Breast epithelium (tissue), 4 donors: ENCODE results near the gene TMEM217. TPM values are rescaled to one million over a fixed set of nuclear protein-coding genes. Genes with fewer than 3 reads are reported as not detected.

Experiments used
- DNase-seq, 2 donors: peaks; one replicate each; pipeline ENCODE4 v3.0.0-alpha.2; 2019; ENCODE audit warnings: low spot score in 2 of 2
- H3K27ac ChIP-seq, 2 donors: fragments of 200-600 bp; sonication (generic) in 1 of 2; one replicate each; pipeline ENCODE4 v1.5.1; 2016 to 2019; ENCODE audit warnings: mild to moderate bottlenecking in 1 of 2
- H3K27me3 ChIP-seq, 2 donors: fragments of 200-600 bp; sonication (generic) in 1 of 2; one replicate each; pipeline versions ENCODE4 v1.5.1 to v1.6.0; 2017 to 2019; ENCODE audit warnings: control low read depth in 1 of 2, mild to moderate bottlenecking in 1 of 2
- H3K36me3 ChIP-seq: fragments of 200-600 bp; one replicate; pipeline ENCODE4 v1.5.1; 2019
- H3K4me1 ChIP-seq, 2 donors: fragments of 200-600 bp; sonication (generic); one replicate each; pipeline ENCODE4 v1.5.1; 2016 to 2019; ENCODE audit warnings: control low read depth in 1 of 2
- H3K4me3 ChIP-seq, 3 donors: fragments of 200-600 bp; sonication (generic); 1 replicate in 2 of 3; 2 replicates in 1 of 3; pipeline ENCODE4 v1.5.1; 2016 to 2019; ENCODE audit warnings: mild to moderate bottlenecking in 3 of 3, moderate library complexity in 2 of 3
- H3K9me3 ChIP-seq, 2 donors: fragments of 200-600 bp; sonication (generic) in 1 of 2; one replicate each; pipeline ENCODE4 v1.5.1; 2016 to 2019; ENCODE audit warnings: control low read depth in 1 of 2
- CTCF ChIP-seq, 3 donors: fragments of 450-650 bp; IDR thresholded peaks; one replicate each; pipeline ENCODE4 v1.5.1; 2016 to 2017; ENCODE audit warnings: antibody characterized with exemption in 3 of 3, mild to moderate bottlenecking in 3 of 3, moderate library complexity in 3 of 3
- POLR2A ChIP-seq: fragments of 450-650 bp; IDR thresholded peaks from one replicate; pipeline ENCODE4 v1.6.1; 2016; ENCODE audit warnings: antibody characterized with exemption, mild to moderate bottlenecking, moderate library complexity
- POLR2AphosphoS5 ChIP-seq, 3 donors: sonication (generic); formaldehyde crosslinking; IDR thresholded peaks; one replicate each; pipeline ENCODE4 v1.6.1; 2017; ENCODE audit warnings: antibody characterized with exemption in 3 of 3
- intact Hi-C: fragments of 100-400 bp; cut with DNase I; formaldehyde crosslinking; loops from one replicate; pipeline ENCODE4 v1.15.1; 2023; ENCODE audit warnings: low total_unique reads
- total RNA-seq, 3 donors: library from RNA; depleted of rRNA; stranded (reverse); fragments of >200 nt; gene quantifications; one replicate each; pipeline ENCODE4 v1.1.0, GENCODE V29; 2016

Gene TMEM217
- total RNA-seq, 3 donors from 2014 or later, result 0.66 to 1.0 TPM; not detected in 1

GRCh38 chr6:37243816-37244370 lies 14.1 kb downstream of the TMEM217 start:
- TF ChIP-seq CTCF (IDR thresholded peaks at IDR 0.05) (no peak), POLR2A (no peak), POLR2AphosphoS5 (IDR thresholded peaks at IDR 0.05) (no peak)
- peak overlapping the region; percentile 90 to 95 for H3K27ac ChIP-seq

GRCh38 chr6:37243131-37243815 lies 14.7 kb downstream of the TMEM217 start:
- TF ChIP-seq POLR2A, result no peak
- TF ChIP-seq POLR2AphosphoS5 (IDR thresholded peaks at IDR 0.05), result no peak
- TF ChIP-seq CTCF (IDR thresholded peaks at IDR 0.05), result no peak
- intact Hi-C loops, result no loop called here
- peaks cover 0 to 10% of the 10 kb centered on the region in 2 donors for H3K4me1 ChIP-seq

More at GRCh38 chr6:37243816-37244370, 14.1 kb downstream of the TMEM217 start:
- no peak for DNase-seq
- intact Hi-C loops, result no loop called here
- H3K4me3 ChIP-seq, result no peak overlapping the region
- H3K9me3 ChIP-seq, result no peaks in the 10 kb centered on the region
- no peaks in the 10 kb centered on the region for H3K27me3 ChIP-seq
- H3K36me3 ChIP-seq, result no peaks in the 10 kb centered on the region
- H3K4me1 ChIP-seq, result peaks cover 0 to 10% of the 10 kb centered on the region in 2 donors

GRCh38 chr6:37242429-37243052 lies 15.4 kb downstream of the TMEM217 start:
- H3K4me1 ChIP-seq, result peaks cover 0 to 10% of the 10 kb centered on the region in 2 donors
- peak overlapping the region; percentile 90 to 95 for H3K27ac ChIP-seq
- no peaks in the 10 kb centered on the region for H3K36me3 ChIP-seq
- no peaks in the 10 kb centered on the region for H3K9me3 ChIP-seq
- no peak overlapping the region for H3K4me3 ChIP-seq
- no peaks in the 10 kb centered on the region for H3K27me3 ChIP-seq
- DNase-seq, result peak in 1 of 2 donors; percentile 24
- TF ChIP-seq POLR2AphosphoS5 (IDR thresholded peaks at IDR 0.05) (peak in 1 of 3 donors; percentile 33), POLR2A (no peak)
- intact Hi-C loops, result no loop called here

More at GRCh38 chr6:37243131-37243815, 14.7 kb downstream of the TMEM217 start:
- Histone ChIP-seq H3K4me3 (no peak overlapping the region), H3K27me3 (no peaks in the 10 kb centered on the region), H3K36me3 (no peaks in the 10 kb centered on the region), H3K27ac (peak overlapping the region; percentile 90 to 95), H3K9me3 (no peaks in the 10 kb centered on the region)
- DNase-seq, result no peak

- no peak for DNase-seq
- no peak overlapping the region for H3K4me3 ChIP-seq
- intact Hi-C loops, result no loop called here
Observed at GRCh38 chr6:37241775-37242428, 16.0 kb downstream of the TMEM217 start.

More at GRCh38 chr6:37241775-37242428, 16.0 kb downstream of the TMEM217 start:
- Histone ChIP-seq H3K4me1 (peaks cover 0 to 10% of the 10 kb centered on the region in 2 donors), H3K9me3 (no peaks in the 10 kb centered on the region), H3K36me3 (no peaks in the 10 kb centered on the region), H3K27me3 (no peaks in the 10 kb centered on the region), H3K27ac (peak overlapping the region; percentile 90 to 95)
- no peak for TF ChIP-seq CTCF (IDR thresholded peaks at IDR 0.05)
- TF ChIP-seq POLR2A, result no peak
